NCI-H2171 treated with DMSO at 0.1 percent for 48 hours (cell line): Measurements from ENCODE around the gene FOSL2.

Experiments
- DNase-seq: peaks from one replicate; lab custom pipeline; 2025; lab: John Stamatoyannopoulos, UW

Gene FOSL2

GRCh38 chr2:28433215-28433614 lies 40.6 kb downstream of the FOSL2 start:
- no peak for DNase-seq

DNA sequence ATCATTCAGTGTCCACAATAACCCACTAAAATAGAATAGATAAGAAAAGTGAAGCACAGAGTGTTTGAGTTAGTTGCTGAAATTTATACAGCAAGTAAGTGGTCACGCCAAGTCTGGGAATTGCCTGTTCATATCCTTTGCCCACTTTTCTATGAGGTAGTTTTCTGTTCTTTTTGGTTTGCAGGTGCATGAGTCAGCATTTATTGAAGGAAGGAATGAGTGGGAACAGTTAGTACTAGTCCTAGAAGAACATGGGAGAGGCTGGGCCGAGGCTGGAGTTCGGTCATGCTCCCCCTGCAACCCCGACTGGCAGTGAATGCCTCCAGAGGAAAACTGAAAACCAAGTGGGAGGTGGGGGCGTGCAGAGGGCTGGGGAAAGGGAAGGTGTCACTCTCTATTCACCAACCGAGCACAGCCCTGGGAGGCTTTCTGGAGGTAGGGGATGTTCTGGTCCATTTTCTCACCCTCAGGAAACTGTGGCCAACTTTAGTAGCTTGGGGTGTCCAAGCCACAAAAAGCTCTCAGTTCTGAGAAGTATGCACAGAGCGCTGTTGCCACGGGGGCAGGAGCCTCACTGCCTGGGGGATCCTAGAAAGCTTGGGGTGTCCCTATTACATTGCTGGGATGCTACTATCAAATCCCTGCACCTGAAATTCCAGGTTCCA lies 41.4 kb downstream of the FOSL2 start:
- no peak for DNase-seq

DNA sequence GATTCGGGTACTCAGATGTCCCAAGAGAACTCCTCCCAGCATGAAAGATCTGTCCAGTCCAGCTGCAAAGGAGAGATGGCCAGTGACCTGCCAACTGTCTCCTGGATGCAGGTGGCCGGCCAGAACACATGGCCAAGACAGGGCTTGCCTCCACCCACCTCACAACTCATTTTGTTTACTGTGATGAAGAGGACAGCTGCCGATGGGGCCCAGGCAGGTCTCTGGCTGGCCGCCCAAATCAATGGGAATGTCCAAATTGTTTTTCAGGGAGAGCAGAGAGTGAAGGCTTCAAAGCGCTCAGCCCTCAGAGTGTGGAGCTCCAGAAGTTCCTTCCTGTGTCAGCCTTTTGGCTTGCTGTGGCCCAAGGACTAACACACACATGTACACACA lies 41.9 kb downstream of the FOSL2 start:
- peak; percentile 49 for DNase-seq

- DNase-seq: peak; percentile 33
Measured at GRCh38 chr2:28435241-28435640, 42.6 kb downstream of the FOSL2 start.

GRCh38 chr2:28435814-28436351 lies 43.2 kb downstream of the FOSL2 start:
- no peak for DNase-seq

DNA sequence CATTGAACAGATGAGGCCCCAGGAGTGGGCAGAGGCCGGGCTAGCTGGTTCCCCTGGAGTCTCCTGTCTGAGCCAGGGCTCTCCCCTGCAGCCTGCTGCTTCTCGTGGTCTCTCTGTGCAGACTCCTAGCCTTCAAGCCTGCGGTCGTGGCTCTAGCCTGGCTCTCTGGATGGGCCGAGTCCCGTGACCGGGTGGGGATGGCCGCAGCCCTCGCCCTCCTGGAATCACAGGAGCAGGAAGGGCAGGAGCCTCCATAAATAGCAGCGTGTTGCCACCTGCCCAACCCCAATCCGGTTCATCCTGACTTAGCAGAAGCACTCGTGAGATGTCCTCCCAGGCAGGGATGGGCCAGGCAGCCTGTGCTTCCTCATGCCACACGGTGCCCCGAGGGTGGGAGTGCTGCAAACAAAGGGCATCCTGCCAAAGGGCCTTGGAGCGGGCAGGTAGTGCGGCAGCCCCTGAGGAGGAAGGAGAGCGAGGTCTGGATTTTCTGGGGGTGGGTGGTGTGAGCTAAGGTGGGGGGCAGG lies 43.9 kb downstream of the FOSL2 start:
- no peak for DNase-seq

DNA sequence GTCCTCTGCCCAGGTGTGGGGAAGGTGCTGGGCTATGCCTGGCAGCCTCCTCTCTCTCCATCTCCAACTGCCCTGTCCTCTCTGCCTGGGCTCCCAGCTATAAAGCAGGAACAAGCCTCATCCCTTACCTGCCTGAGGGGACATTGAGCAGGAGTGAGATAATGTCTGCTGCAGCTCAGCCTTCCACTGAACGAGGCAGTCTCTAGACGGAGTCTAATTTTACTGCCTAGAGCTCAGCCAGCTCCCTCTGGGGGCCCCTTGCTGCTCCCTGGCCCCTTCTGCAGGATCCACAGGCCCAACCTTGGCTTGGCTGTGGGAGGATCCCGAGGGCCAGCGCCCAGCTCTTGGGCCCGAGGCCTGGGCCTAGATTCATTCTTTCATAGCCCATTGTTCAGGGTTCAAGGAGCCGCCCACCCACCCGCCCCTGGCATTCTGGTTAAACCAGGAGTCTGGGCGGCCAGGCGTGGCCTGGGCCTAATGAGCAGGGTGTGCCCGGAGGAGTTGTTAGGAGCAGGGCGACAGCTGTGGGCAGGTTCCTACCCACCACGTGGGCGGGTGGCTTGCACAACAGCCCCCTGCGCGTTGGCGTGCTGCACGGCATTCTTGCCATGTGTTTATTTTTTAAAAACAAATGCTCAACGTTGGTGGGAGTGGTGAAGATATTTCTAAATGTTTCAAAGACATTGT lies 44.6 kb downstream of the FOSL2 start:
- no peak for DNase-seq

DNA sequence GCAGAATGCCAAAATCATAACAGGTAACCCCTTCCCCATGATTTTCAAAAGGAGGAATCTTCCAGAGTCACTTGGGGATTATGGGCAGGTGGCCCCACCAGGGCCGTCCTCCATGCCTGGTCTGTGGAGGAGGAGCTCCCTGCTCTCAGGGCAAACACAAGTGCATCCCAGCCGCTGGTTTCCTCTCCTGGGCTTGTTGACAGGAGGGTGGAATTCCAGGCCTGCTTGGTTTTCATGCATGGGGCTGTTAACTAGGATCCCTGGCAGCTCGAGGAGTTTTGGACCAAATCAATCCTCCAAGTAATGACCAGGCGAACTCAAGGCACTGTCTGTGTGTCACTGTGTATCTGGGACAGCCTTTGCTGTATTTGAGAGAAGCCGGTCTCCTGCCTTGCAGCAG lies 45.3 kb downstream of the FOSL2 start:
- no peak for DNase-seq

GRCh38 chr2:28438532-28439063 lies 45.9 kb downstream of the FOSL2 start:
- no peak for DNase-seq

- no peak for DNase-seq
Measured at GRCh38 chr2:28439127-28439526, 46.5 kb downstream of the FOSL2 start.

DNA sequence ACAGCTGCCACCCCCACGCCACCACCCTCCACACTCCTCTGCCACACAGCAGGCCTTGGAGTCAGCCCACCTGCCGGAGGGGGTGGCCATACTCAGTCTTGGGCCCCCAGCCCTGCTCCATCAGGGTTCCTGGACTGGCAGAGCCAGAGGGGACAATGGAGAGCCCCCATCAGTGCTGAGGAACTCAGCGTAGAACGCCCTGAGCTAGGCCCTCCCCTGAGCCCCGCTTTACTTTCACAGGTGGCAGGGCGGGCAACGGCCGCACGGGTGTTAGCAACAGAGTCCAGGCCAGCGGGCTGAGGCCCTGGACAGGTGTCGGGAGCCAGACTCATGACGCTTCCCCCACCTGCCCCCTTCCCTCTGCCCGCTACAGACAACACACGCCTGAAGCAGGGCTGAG lies 47.1 kb downstream of the FOSL2 start:
- DNase-seq: no peak

GRCh38 chr2:28442328-28442727 lies 49.7 kb downstream of the FOSL2 start:
- DNase-seq: no peak

DNA sequence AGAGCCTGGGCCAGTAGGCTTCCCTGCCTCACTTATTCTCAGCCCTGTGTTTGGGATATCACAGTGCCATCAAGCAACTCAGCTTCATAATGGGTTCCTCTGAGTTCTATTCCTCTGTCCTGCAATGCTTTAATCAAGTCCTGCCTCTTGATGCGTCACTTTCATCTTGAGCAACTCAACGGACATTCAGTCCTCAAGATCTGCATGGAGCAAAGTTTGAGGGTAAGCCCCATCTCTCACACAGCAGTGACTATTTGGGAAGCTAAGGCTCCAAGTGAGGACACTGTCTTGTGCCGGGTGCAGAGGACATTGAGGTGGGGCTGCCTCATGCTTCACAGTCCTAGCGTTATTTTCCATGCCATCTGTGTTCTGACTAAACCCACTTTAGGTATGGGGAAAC lies 52.3 kb downstream of the FOSL2 start:
- no peak for DNase-seq

GRCh38 chr2:28445448-28446258 lies 53.0 kb downstream of the FOSL2 start:
- DNase-seq: no peak

GRCh38 chr2:28446531-28446930 lies 53.9 kb downstream of the FOSL2 start:
- DNase-seq: no peak

GRCh38 chr2:28447086-28447485 lies 54.4 kb downstream of the FOSL2 start:
- no peak for DNase-seq

DNA sequence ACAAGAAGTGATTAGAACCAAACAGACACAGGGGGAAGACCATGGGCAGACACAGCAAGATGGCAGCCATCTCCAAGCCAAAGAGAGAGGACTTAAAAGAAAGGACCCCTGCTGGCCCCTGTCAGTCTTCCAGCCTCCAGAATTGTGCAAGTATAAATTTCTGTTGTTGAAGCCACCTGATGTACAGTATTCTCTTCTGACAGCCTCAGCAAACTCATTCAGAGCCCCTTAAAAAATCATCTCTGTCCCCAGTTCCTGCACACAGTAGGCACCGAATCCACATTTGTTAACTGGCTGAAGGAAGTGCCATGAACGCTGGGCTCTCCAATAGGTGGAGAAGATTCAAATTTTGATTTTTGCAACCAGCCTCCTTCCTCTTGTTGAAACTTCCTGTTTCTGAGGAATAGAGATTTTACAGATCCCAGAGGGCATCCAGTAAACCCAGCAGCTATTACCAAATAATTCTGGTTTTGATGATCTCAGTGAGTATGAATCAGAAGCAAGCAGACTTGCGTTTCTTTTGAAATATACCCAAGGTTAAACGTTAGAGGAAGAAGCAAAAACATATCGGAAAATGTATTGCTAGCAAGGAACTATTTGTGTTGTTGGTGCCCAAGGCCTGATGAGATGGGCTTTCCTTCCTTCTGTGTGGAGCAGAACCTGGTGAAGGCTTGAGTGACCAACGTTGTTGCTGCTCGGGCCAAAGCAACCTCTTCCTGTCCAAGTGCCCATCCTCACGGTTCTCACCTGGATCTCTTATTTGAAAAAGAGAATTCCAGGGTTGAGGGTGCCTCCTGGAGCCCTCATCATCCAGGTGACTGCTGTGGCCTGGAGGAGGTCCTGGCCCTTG lies 55.5 kb downstream of the FOSL2 start:
- DNase-seq: no peak

GRCh38 chr2:28448793-28449100 lies 56.1 kb downstream of the FOSL2 start:
- DNase-seq: no peak

DNA sequence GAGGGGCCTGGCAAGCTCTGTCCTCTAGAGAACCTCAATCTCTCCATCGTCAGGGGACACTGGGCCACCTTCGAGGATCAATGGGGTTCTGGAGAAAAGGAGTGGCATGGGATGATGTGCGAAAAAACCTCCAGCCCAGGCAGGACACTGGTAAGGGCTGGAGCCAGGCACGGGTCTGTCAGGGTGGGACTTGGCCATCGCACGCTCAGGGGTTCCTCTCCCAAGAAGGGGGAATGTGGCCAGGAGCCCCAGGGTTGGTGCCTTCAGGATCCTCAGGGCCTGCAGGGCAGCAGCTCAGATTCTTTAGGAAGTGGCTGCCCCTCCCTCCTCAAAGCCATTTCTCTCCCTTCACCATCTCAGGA lies 56.4 kb downstream of the FOSL2 start:
- DNase-seq: no peak

- DNase-seq: no peak
Measured at GRCh38 chr2:28449488-28450395, 57.1 kb downstream of the FOSL2 start.
